HG02798 (cell line): ENCODE results near the gene TRIM7.

Source experiments
- ATAC-seq: cut with Tn5 transposase; IDR thresholded peaks from one replicate; pipeline ENCODE4 v1.9.1; 2021; ENCODE audit warnings: mild to moderate bottlenecking; ENCODE audit not compliant: unreplicated experiment, poor library complexity

The TRIM7 gene

DNA sequence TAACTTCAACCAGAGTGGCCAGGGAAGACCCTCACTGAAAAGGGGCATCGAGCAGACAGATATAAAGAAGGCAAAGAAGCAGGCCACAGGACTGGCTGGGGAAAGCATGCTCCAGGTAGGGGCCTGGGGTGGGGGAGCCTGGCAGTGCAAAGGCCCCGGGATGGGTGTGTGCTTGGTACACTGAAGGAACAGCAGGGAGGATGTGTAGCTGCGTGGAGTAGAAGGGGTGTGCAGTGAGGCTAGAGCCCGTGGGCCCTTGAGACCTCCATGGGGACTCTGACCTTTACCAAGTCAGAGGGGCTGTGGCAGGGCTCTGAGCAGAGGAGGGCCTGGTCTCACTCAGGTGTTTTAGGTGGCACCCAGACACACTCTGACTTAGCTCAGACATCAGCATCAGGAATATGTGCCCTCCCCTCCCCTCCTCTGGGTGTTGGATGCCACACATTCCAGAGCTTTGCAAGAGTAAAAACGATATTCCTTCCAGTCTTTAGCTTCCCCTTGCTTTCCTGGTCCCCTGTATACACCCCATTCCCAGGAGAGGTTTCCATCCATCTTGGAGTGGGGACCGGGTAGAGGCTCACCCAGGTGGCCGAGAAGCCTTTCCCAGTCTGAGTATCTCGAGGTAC lies 7.6 kb downstream of the TRIM7 start:
- no peak for ATAC-seq

DNA sequence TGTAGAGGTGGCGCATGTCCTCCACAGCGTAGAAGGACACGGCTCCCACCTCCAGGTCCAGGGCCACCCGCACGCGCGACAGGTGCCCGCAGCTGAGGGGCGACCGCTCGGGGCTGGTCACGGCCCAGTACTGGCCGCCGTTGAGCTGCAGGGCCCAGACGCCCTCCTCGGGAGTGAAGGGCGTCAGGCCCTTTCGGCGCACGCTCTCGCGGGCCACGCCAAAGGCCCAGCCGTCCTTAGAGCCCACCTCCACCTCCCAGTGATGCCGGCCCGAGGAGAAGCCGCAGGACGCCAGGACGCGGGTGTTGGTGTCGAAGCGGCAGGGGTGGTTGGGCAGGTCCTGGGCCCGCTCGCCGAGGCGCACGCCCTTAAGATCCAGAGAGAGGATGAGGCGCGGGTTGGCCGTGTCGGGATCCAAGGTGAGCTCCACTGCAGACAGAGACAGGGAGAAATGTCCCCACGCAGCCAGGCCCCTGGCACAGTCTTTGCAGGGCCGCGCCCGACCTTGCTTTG lies 9.7 kb downstream of the TRIM7 start:
- no peak for ATAC-seq

DNA sequence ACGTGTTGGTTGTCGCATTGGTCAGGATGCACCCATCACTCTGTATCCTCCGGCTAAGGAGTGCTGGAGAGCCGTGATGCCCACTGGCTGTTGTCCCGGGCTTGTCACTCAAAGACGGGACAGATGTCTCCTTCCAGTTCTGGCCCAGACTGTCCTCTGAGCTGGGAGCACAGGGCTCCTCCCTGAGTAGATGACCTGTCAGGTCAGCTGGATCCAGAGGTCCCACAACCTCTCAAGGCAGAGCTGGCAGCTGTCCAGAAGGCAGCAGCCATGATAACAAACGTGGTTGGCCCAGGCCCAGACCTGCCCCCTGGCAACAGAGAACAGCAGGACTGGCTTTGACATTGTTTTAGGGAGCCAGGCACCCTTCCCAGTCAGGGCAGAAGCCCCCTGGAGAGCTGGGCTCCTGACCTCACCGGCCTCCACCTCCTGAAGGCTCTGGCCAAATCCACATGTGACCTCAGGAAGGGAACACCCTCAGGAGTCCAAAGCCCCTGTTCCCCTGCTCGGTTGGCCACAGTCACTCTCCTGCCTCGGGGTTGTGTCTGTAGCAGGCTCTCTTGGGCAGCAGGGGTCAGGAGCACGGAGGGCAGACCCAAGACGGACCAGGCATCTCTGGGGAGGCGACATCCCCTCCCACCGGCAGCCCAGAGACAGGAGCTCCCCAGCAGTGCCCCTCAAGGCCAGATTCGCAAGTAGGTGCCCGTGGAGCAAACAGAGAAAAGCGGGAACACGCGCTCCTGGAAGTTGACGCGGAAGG lies 10.3 kb downstream of the TRIM7 start:
- no peak for ATAC-seq

- ATAC-seq = no peak
These were observed 11.3 kb downstream of the TRIM7 start for GRCh38 chr5:181193656-181194055.

DNA sequence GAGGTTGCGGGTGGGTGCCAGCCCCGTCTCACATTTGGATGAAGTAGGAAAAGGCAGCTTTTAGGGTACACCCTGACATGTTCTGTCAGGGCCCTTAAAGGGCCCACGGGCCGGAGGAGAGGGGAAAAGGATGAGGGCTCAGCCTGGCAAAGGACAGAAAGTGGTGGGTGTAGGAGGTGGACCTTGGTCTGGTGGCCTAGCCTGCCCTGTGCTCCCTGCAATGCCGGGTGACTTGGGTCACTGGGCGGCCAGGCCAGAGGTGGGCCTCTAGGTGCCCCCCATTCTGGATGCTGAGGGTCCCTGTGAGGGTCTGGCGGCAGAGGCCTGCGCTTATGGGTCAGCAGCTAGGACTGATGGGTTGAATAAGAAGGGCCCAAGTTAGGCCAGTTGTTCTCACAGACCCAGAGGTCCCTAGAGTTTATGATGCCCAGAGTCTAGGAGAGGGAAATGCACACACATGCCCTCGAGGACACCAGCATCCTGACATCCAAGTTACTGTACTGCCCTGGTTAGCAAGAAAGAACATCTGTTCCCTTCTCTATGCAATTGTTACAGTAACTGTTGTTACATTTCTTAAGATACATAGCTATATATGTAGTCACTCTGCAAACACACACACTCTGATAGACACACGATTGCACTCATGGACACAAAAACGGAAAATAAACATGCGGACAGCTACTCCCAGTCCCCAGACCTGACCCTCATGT lies 12.5 kb downstream of the TRIM7 start:
- ATAC-seq = no peak

DNA sequence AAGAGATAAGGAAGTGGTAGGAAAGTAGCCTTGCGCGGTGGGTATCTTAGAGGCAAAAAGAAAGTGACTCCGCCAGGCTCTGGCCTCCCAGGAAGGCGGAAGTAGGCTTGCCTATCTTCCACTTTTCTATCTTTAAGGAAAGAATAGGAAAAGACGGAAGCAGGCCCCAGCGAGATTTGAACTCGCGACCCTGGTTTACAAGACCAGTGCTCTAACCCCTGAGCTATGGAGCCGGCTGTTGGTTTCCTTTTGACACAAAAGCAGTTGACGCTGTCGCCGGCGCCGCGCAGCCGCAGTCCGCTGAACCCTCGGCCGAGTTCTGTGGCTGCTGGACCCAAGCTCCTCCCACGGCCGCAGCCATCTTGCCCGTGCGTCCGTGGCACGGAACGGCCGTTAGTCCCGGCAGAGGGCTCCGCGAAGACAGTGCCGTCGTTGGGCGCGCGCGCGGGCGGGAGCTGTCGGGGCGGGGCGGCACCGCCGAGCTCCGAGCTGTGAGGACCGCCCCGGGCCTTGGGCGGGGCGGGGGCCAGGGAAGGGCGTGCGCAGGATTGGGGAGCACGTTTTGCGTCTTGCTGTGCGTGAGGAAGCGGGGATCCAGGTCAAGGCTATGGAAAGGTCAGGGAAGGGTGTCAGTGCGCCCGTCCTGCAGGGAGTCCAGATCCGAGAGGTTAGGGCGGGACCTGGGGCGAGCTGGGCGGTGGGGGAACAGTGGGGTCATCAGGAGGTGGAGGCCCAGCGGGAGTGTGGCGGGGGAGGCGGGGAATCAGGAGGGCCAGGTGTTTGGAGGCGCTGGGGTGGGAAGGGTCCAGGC lies 13.3 kb downstream of the TRIM7 start:
- peak; percentile 71 for ATAC-seq

DNA sequence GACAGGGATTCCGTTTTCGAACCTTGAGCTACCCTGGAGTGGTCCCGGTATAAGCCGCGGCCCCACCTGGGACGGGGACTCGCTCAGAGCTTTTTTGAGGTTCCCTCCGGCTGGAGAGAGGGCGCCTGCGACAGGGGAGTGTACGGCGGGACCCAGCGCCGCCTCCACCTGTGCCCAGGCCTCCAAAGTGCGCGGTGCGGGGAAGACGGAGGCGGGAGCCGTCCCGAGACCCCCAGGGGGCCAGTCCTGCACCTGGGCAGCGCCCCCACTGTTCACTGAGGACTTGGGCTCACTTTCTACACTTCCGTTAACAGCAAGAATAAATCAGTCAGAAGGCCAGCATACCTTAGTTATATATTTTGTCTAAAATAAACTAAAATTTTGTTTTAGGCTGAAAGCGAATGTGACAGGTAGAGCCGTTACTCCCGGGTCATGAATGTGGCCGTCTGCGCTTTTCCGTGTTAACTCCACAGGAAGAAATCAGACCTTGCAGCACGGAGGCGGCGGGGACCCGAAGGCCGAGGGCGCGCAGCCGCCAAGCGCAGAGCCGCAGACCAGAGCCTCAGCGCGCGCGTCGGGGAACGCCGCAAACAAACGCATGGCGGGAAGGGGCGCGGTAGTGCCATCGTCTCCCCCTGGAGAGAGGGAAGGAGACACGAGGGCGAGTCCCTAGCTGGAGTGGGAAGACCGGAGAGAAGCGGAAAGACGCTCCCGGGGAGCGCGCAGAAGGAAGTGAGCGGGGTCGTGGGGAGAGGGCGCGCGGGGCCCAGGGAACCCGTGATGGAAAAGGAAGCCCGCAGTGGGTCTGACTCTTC lies 14.1 kb downstream of the TRIM7 start:
- ATAC-seq = peak; percentile 11

DNA sequence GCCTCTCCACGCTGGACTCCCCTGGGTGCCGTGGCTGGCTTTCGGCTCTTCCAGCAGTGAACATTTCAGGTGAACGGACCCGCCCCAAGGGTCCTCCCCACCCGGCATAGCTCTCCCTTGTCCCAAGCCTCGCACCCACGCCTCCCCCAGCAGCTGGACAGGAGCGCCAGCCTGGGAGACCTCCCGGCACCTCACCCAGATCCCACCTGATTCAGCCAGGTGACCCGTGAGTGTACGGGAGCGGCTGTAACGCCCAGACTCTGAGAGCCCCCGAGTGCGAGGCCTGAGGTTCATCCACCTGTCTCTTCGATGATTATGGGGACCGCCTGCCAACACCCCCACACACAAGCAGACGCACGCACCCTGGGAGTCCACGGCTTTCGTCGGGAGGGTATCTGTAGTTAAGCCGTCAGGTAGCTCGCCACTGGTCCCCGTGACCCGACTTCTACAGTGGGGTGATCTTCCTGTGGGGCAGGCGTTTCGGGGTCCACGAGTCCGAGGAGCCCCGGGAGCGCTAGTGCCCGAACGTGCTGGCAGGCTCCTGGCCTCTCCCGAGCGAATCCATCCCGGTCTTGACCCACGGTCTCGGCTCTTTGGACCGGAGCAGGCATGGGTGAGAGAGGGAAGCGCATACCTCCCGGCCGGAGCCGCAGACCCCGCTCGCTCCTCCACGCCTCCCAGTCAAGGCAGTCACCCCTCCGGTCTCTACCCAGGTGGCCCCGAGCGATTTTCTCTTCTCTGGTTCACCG lies 14.9 kb downstream of the TRIM7 start:
- no peak for ATAC-seq

DNA sequence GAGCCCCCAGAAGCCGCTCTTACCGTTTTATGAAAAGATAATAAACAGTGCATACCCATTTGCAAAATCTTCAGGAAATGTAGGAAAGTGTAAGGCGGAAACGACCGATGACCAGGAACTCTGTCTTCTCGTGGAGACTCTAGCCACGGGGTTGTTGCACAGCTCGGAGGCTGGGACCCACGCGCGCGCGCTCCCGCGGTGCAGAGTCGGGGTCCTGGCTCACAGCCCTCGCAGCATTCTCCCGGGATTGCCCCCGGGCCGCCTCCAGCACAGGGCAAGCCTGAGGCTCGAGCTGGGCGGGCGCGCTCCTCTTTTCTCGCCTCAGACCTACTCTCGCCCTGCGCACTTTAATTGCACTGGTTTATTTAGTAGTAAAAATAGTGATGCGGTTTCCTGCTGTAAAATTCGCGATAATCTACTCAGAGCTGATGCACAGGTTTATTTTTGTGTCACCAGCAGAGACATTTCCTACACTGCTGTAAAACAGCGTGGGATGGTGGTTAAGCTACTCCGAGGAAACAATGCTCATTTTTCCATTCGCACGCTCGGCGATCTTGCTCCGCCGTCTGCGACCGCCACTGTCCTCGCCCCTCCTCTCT lies 15.5 kb downstream of the TRIM7 start:
- no peak for ATAC-seq

- ATAC-seq = no peak
These were observed 16.2 kb downstream of the TRIM7 start for GRCh38 chr5:181188700-181189362.

- no peak for ATAC-seq
These were observed 17.3 kb downstream of the TRIM7 start for GRCh38 chr5:181187500-181188213.

DNA sequence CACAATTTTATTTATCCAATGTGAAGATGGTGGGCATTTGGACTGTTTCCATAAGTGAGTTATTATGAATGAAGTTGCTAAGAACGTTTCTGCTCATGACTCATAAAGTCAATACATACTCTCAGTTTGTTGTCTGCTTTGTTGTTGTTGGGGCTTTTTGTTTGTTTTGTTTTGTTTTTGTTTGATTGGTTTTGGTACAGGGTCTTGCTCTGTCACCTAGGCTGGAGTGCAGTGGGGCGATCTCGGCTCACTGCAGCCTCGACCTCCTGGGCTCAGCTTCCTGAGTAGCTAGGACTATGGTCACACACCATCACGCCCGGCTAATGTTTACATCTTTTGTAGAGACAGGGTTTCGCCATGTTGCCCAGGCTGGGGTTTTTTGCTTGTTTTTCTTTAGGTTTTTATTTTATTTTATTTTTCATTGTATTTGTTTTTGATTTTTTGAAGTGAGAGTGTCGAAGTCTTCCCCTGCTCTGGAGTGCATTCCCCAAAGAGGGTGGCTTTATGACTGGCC lies 18.0 kb downstream of the TRIM7 start:
- no peak for ATAC-seq

DNA sequence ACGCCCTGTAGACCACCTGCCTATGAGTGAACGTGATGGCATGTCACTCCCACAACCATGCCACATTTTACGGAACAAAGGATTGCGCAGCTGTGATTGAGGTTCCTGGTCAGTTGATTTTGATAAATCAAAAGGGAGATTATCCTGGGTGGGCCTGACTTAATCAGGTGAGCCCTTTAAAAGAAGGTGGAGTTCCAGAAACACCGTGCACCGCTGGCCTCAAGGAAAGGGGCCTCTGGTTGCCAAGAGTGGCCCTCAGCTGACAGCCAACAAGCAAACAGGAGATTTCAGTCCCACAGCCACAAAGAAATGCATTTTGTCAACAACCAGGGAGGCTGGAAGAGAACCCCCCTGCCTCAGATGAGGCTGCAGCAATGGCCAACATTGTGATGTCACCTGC lies 19.0 kb downstream of the TRIM7 start:
- no peak for ATAC-seq

- no peak for ATAC-seq
These were observed 19.4 kb downstream of the TRIM7 start for GRCh38 chr5:181185560-181185959.

DNA sequence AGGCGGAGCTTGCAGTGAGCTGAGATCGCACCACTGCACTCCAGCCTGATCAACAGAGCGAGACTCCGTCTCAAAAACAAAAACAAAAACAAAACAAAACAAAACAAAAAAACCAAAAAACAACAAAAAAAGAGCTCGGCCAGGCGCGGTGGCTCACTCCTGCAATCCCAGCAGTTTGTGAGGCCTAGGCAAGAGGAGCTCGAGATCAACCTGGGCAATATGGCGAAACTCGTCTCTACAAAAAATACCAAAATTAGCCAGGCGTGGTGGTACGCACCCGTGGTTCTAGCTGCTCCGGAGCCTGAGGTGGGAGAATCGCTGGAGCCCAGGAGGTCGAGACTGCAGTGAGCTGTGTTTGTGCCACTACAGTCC lies 20.2 kb downstream of the TRIM7 start:
- no peak for ATAC-seq

GRCh38 chr5:181182651-181183050 lies 22.3 kb downstream of the TRIM7 start:
- ATAC-seq = no peak
